CD4-positive, alpha-beta memory T cell (primary cell): ENCODE results near the gene OSBPL8. TPM values are rescaled to one million over a fixed set of nuclear protein-coding genes. Genes with fewer than 3 reads are reported as not detected.
"Not testable (repeated sequence)": the region's sequence is repeated elsewhere in the genome, so short reads cannot be mapped to it uniquely, and the experiment has no call there.

ENCODE experiments used
- CTCF ChIA-PET: fragments of 350-600 bp; sonication (Branson Sonifier 250); formaldehyde crosslinking; loops from one replicate; lab custom pipeline; 2021; ENCODE audit warnings: inconsistent platforms; ENCODE audit not compliant: partially characterized antibody; lab: Charles Lee
- POLR2A ChIA-PET: fragments of 350-600 bp; sonication (Branson Sonifier 250); formaldehyde crosslinking; loops from one replicate; lab custom pipeline; 2021; ENCODE audit not compliant: partially characterized antibody; lab: Charles Lee
- DNase-seq, 5 donors: peaks; one replicate each; pipeline versions ENCODE4 v3.0.0 to v3.0.0-alpha.2; 2020 to 2022; ENCODE audit warnings: mixed read lengths in 1 of 5
- H3K27ac ChIP-seq: one replicate; pipeline ENCODE4 v1.7.0; 2013; ENCODE audit warnings: low read depth, low read length
- H3K27me3 ChIP-seq: 2 replicates; pipeline ENCODE4 v1.7.0; 2013; ENCODE audit warnings: mild to moderate bottlenecking, low read length, moderate library complexity; ENCODE audit not compliant: insufficient read depth
- H3K36me3 ChIP-seq: 2 replicates; pipeline ENCODE4 v1.7.0; 2013; ENCODE audit warnings: mild to moderate bottlenecking, low read length, moderate library complexity; ENCODE audit not compliant: insufficient read depth
- H3K4me1 ChIP-seq: 2 replicates; pipeline ENCODE4 v1.7.0; 2013; ENCODE audit warnings: mild to moderate bottlenecking, low read length, moderate library complexity; ENCODE audit not compliant: insufficient read depth
- H3K4me3 ChIP-seq, 2 donors: one replicate each; pipeline ENCODE4 v1.7.0; 2013; ENCODE audit warnings: low read length in 2 of 2, mild to moderate bottlenecking in 1 of 2
- H3K9me3 ChIP-seq, 2 donors: one replicate each; pipeline ENCODE4 v1.7.0; 2013; ENCODE audit warnings: low read length in 2 of 2, control low read depth in 1 of 2; ENCODE audit not compliant: control insufficient read depth in 1 of 2
- H3K27ac Mint-ChIP-seq, 7 donors: one replicate each; pipeline ENCODE4 v1.8.0; 2020 to 2021; ENCODE audit warnings: mixed read lengths in 7 of 7, mild to moderate bottlenecking in 6 of 7, inconsistent platforms in 3 of 7, moderate library complexity in 3 of 7
- H3K27me3 Mint-ChIP-seq, 2 donors: one replicate each; pipeline ENCODE4 v1.8.0; 2020 to 2021; ENCODE audit warnings: mixed read lengths in 2 of 2
- H3K36me3 Mint-ChIP-seq, 2 donors: one replicate each; pipeline ENCODE4 v1.8.0; 2020 to 2021; ENCODE audit warnings: mixed read lengths in 2 of 2, inconsistent platforms in 1 of 2, mild to moderate bottlenecking in 1 of 2
- H3K4me1 Mint-ChIP-seq, 4 donors: one replicate each; pipeline ENCODE4 v1.8.0; 2020 to 2021; ENCODE audit warnings: mixed read lengths in 4 of 4, mild to moderate bottlenecking in 1 of 4
- H3K4me3 Mint-ChIP-seq, 8 donors: one replicate each; pipeline ENCODE4 v1.8.0; 2020 to 2021; ENCODE audit warnings: mixed read lengths in 8 of 8, mild to moderate bottlenecking in 7 of 8, moderate library complexity in 6 of 8, inconsistent platforms in 3 of 8
- H3K9me3 Mint-ChIP-seq, 8 donors: one replicate each; pipeline ENCODE4 v1.8.0; 2020 to 2021; ENCODE audit warnings: mixed read lengths in 8 of 8, mild to moderate bottlenecking in 5 of 8, inconsistent platforms in 3 of 8, moderate library complexity in 1 of 8
- intact Hi-C: fragments of 100-400 bp; cut with micrococcal nuclease; formaldehyde crosslinking; loops from one replicate; pipeline ENCODE4 v1.15.1; 2023
- polyA plus RNA-seq, 2 donors: library from polyadenylated mRNA; unstranded; fragments of 300-500 nt; fragmentation: Illumina TruSeq; gene quantifications; one replicate each; pipeline ENCODE4 v1.2.3, GENCODE V29; 2021
- total RNA-seq, 2 experiments: library from RNA; stranded (reverse); gene quantifications; one replicate each; pipeline ENCODE4 v1.2.3, GENCODE V29; 2021

Gene OSBPL8
- total and polyA plus RNA-seq, 4 experiments from 2014 or later = 126 to 143 (median 129) TPM

GRCh38 chr12:76515271-76515670 lies 44.3 kb downstream of the OSBPL8 start:
- Histone ChIP-seq H3K4me3 (no peak overlapping the region), H3K27ac (no peak overlapping the region), H3K9me3 (no peaks in the 10 kb centered on the region), H3K4me1 (peaks cover 17% of the 10 kb centered on the region), H3K36me3 (no peaks in the 10 kb centered on the region), H3K27me3 (no peaks in the 10 kb centered on the region)
- ChIA-PET CTCF (no interaction called here), POLR2A (no interaction called here)
- peaks cover 39 to 74% (median 55%) of the 10 kb centered on the region in 4 donors for H3K4me1 Mint-ChIP-seq
- intact Hi-C loops = no loop called here
- no peak overlapping the region for H3K4me3 Mint-ChIP-seq
- H3K36me3 Mint-ChIP-seq = peaks cover 39 to 49% of the 10 kb centered on the region in 2 donors
- H3K27ac Mint-ChIP-seq = peak overlapping the region in 3 of 7 donors; percentile 11 to 66 (median 36)
- peaks cover 0 to 14% (median 5%) of the 10 kb centered on the region in 8 donors for H3K9me3 Mint-ChIP-seq
- no peaks in the 10 kb centered on the region for H3K27me3 Mint-ChIP-seq
- DNase-seq = no peak

GRCh38 chr12:76511116-76511716 lies 48.4 kb downstream of the OSBPL8 start:
- peaks cover 22 to 27% of the 10 kb centered on the region in 2 donors for H3K36me3 Mint-ChIP-seq
- not testable (repeated sequence) for H3K4me3 Mint-ChIP-seq, H3K27ac ChIP-seq, DNase-seq, H3K4me3 ChIP-seq, H3K4me1 ChIP-seq, H3K27me3 ChIP-seq, H3K9me3 ChIP-seq, H3K36me3 ChIP-seq, H3K27me3 Mint-ChIP-seq
- peaks cover 23 to 55% (median 37%) of the 10 kb centered on the region in 4 donors for H3K4me1 Mint-ChIP-seq
- H3K9me3 Mint-ChIP-seq = peaks cover 0 to 14% (median 5%) of the 10 kb centered on the region in 8 donors
- ChIA-PET POLR2A (interaction anchor here (0.9 kb wide), 1 partner anchor 48 kb away, joined by 3 read pairs; the partner anchor contains the start of gene OSBPL8), CTCF (interaction anchor here (1.3 kb wide), 1 partner anchor 74 kb away, joined by 3 read pairs; no protein-coding TSS in a partner anchor)
- H3K27ac Mint-ChIP-seq = peak overlapping the region in 4 of 7 donors; percentile 13 to 48 (median 31)
- intact Hi-C loops = loop anchor here (5.0 kb wide), 1 partner anchor 39 kb away; no protein-coding TSS in a partner anchor

GRCh38 chr12:76508128-76508980 lies 51.2 kb downstream of the OSBPL8 start:
- peaks cover 22 to 52% (median 28%) of the 10 kb centered on the region in 4 donors for H3K4me1 Mint-ChIP-seq
- H3K4me3 ChIP-seq = no peak overlapping the region
- H3K36me3 ChIP-seq = no peaks in the 10 kb centered on the region
- H3K27ac Mint-ChIP-seq = peak overlapping the region in 3 of 7 donors; percentile 5 to 27 (median 13)
- peaks cover 0 to 14% (median 4%) of the 10 kb centered on the region in 8 donors for H3K9me3 Mint-ChIP-seq
- no peak overlapping the region for H3K27ac ChIP-seq
- POLR2A ChIA-PET = no interaction called here
- peaks cover 22 to 24% of the 10 kb centered on the region in 2 donors for H3K36me3 Mint-ChIP-seq
- no peak overlapping the region for H3K4me3 Mint-ChIP-seq
- no peaks in the 10 kb centered on the region for H3K27me3 Mint-ChIP-seq
- CTCF ChIA-PET = interaction anchor here (1.1 to 1.2 kb wide), 2 partner anchors 9 to 14 kb away, joined by 3 to 4 read pairs; no protein-coding TSS in a partner anchor
- no peaks in the 10 kb centered on the region for H3K27me3 ChIP-seq
- no peak for DNase-seq
- intact Hi-C loops = no loop called here
- H3K9me3 ChIP-seq = no peaks in the 10 kb centered on the region
- no peaks in the 10 kb centered on the region for H3K4me1 ChIP-seq

GRCh38 chr12:76506149-76506548 lies 53.4 kb downstream of the OSBPL8 start:
- Histone ChIP-seq H3K4me1 (no peaks in the 10 kb centered on the region), H3K9me3 (no peaks in the 10 kb centered on the region), H3K4me3 (no peak overlapping the region), H3K27ac (no peak overlapping the region), H3K27me3 (no peaks in the 10 kb centered on the region), H3K36me3 (no peaks in the 10 kb centered on the region)
- peaks cover 26 to 47% (median 32%) of the 10 kb centered on the region in 4 donors for H3K4me1 Mint-ChIP-seq
- intact Hi-C loops = no loop called here
- POLR2A ChIA-PET = no interaction called here
- CTCF ChIA-PET = no interaction called here
- H3K4me3 Mint-ChIP-seq = peak overlapping the region in 1 of 8 donors; percentile 42
- H3K27me3 Mint-ChIP-seq = no peaks in the 10 kb centered on the region
- H3K9me3 Mint-ChIP-seq = peaks cover 0 to 2% (median 0%) of the 10 kb centered on the region in 8 donors
- H3K27ac Mint-ChIP-seq = no peak overlapping the region
- no peak for DNase-seq
- peaks cover 29 to 34% of the 10 kb centered on the region in 2 donors for H3K36me3 Mint-ChIP-seq

- DNase-seq = no peak
- Mint-ChIP-seq H3K4me1 (peaks cover 23 to 41% (median 27%) of the 10 kb centered on the region in 4 donors), H3K27me3 (no peaks in the 10 kb centered on the region), H3K36me3 (peaks cover 32 to 34% of the 10 kb centered on the region in 2 donors), H3K27ac (no peak overlapping the region), H3K9me3 (peaks cover 0 to 4% (median 0%) of the 10 kb centered on the region in 8 donors), H3K4me3 (no peak overlapping the region)
- H3K9me3 ChIP-seq = no peaks in the 10 kb centered on the region
- no peaks in the 10 kb centered on the region for H3K27me3 ChIP-seq
- CTCF ChIA-PET = no interaction called here
- intact Hi-C loops = no loop called here
- no peak overlapping the region for H3K4me3 ChIP-seq
- H3K27ac ChIP-seq = no peak overlapping the region
- no peaks in the 10 kb centered on the region for H3K36me3 ChIP-seq
- no peaks in the 10 kb centered on the region for H3K4me1 ChIP-seq
- POLR2A ChIA-PET = no interaction called here
These were observed 54.5 kb downstream of the OSBPL8 start for GRCh38 chr12:76505050-76505449.

GRCh38 chr12:76504606-76505005 lies 55.0 kb downstream of the OSBPL8 start:
- H3K36me3 ChIP-seq = no peaks in the 10 kb centered on the region
- intact Hi-C loops = no loop called here
- H3K4me3 ChIP-seq = no peak overlapping the region
- no peak overlapping the region for H3K27ac ChIP-seq
- CTCF ChIA-PET = no interaction called here
- Mint-ChIP-seq H3K4me3 (no peak overlapping the region), H3K4me1 (peaks cover 22 to 41% (median 27%) of the 10 kb centered on the region in 4 donors), H3K27me3 (no peaks in the 10 kb centered on the region), H3K36me3 (peaks cover 34 to 36% of the 10 kb centered on the region in 2 donors), H3K9me3 (peaks cover 0 to 4% (median 0%) of the 10 kb centered on the region in 8 donors), H3K27ac (no peak overlapping the region)
- POLR2A ChIA-PET = no interaction called here
- no peaks in the 10 kb centered on the region for H3K4me1 ChIP-seq
- H3K9me3 ChIP-seq = no peaks in the 10 kb centered on the region
- DNase-seq = no peak
- no peaks in the 10 kb centered on the region for H3K27me3 ChIP-seq

- Histone ChIP-seq H3K9me3 (no peaks in the 10 kb centered on the region), H3K27me3 (no peaks in the 10 kb centered on the region), H3K36me3 (no peaks in the 10 kb centered on the region), H3K4me1 (no peaks in the 10 kb centered on the region), H3K27ac (no peak overlapping the region), H3K4me3 (no peak overlapping the region)
- peaks cover 20 to 39% (median 25%) of the 10 kb centered on the region in 4 donors for H3K4me1 Mint-ChIP-seq
- intact Hi-C loops = no loop called here
- POLR2A ChIA-PET = interaction anchor here (1.3 kb wide), 1 partner anchor 15 kb away, joined by 4 read pairs; no protein-coding TSS in a partner anchor
- H3K4me3 Mint-ChIP-seq = no peak overlapping the region
- DNase-seq = no peak
- H3K9me3 Mint-ChIP-seq = peaks cover 0 to 2% (median 0%) of the 10 kb centered on the region in 8 donors
- peaks cover 34 to 36% of the 10 kb centered on the region in 2 donors for H3K36me3 Mint-ChIP-seq
- CTCF ChIA-PET = no interaction called here
- no peaks in the 10 kb centered on the region for H3K27me3 Mint-ChIP-seq
- no peak overlapping the region for H3K27ac Mint-ChIP-seq
These were observed 55.6 kb downstream of the OSBPL8 start for GRCh38 chr12:76503957-76504356.
